WTC11 (cell line): ENCODE measurements around the gene RETSAT. TPM values are rescaled to one million over a fixed set of nuclear protein-coding genes. Genes with fewer than 3 reads are reported as not detected.
"Not testable (repeated sequence)": the region's sequence is repeated elsewhere in the genome, so short reads cannot be mapped to it uniquely, and the experiment has no call there.

ENCODE experiments used
- ATAC-seq: fragments of 200-7000 bp; cut with Tn5 transposase; 2 replicates; pipeline ENCODE4 v1.10.0; 2021; ENCODE audit warnings: mild to moderate bottlenecking, moderate library complexity
- CTCF ChIA-PET: fragments of 300-600 bp; sonication (Branson Sonifier 250); formaldehyde crosslinking; loops from one replicate; lab custom pipeline; 2021; ENCODE audit warnings: antibody characterized with exemption; lab: Charles Lee
- POLR2A ChIA-PET: fragments of 350-600 bp; sonication (Branson Sonifier 250); formaldehyde crosslinking; loops from one replicate; lab custom pipeline; 2021; ENCODE audit warnings: antibody characterized with exemption; lab: Charles Lee
- DNase-seq: peaks from one replicate; pipeline ENCODE4 v3.0.0; 2021; ENCODE audit warnings: low spot score
- H3K27ac Mint-ChIP-seq: 2 replicates; pipeline ENCODE4 v1.8.0; 2021; ENCODE audit warnings: mixed read lengths
- H3K27me3 Mint-ChIP-seq: 2 replicates; pipeline ENCODE4 v1.8.0; 2021; ENCODE audit warnings: low read depth, mild to moderate bottlenecking, moderate library complexity, mixed read lengths
- H3K36me3 Mint-ChIP-seq: 2 replicates; pipeline ENCODE4 v1.8.0; 2021; ENCODE audit warnings: mixed read lengths
- H3K4me1 Mint-ChIP-seq: 2 replicates; pipeline ENCODE4 v1.8.0; 2022; ENCODE audit warnings: mixed read lengths
- H3K4me3 Mint-ChIP-seq: 2 replicates; pipeline ENCODE4 v1.8.0; 2021; ENCODE audit warnings: mild to moderate bottlenecking, moderate library complexity, mixed read lengths
- H3K9me3 Mint-ChIP-seq: 2 replicates; pipeline ENCODE4 v1.8.0; 2021; ENCODE audit warnings: mixed read lengths
- ATF1 ChIP-seq: sonication (generic); formaldehyde crosslinking; IDR thresholded peaks from 2 replicates; pipeline ENCODE4 v1.8.1; 2023; ENCODE audit warnings: mild to moderate bottlenecking, moderate library complexity, missing genetic modification reagents
- FOXP1 ChIP-seq: sonication (generic); formaldehyde crosslinking; IDR thresholded peaks from 2 replicates; pipeline ENCODE4 v1.8.0; 2022; ENCODE audit warnings: missing genetic modification reagents, mild to moderate bottlenecking, moderate library complexity, borderline replicate concordance
- GABPB1 ChIP-seq: sonication (generic); formaldehyde crosslinking; IDR thresholded peaks from 2 replicates; pipeline ENCODE4 v1.8.1; 2023; ENCODE audit warnings: mild to moderate bottlenecking, missing genetic modification reagents
- GTF2I ChIP-seq: fragments of 250-450 bp; sonication (Bioruptor Pico); conservative IDR thresholded peaks from 2 replicates; pipeline ENCODE4 v1.4.0; 2021; ENCODE audit warnings: mild to moderate bottlenecking
- HMGA2 ChIP-seq: fragments of 250-450 bp; sonication (Bioruptor Pico); IDR thresholded peaks from 2 replicates; pipeline ENCODE4 v1.4.0; 2021; ENCODE audit warnings: mild to moderate bottlenecking, moderate library complexity
- MXD4 ChIP-seq: fragments of 250-450 bp; sonication (Bioruptor Pico); IDR thresholded peaks from 2 replicates; pipeline ENCODE4 v1.8.0; 2021; ENCODE audit warnings: mild to moderate bottlenecking, moderate library complexity, borderline replicate concordance
- SMAD3 ChIP-seq: sonication (generic); formaldehyde crosslinking; IDR thresholded peaks from 2 replicates; pipeline ENCODE4 v1.8.0; 2022; ENCODE audit warnings: missing genetic modification reagents, mild to moderate bottlenecking, borderline replicate concordance
- SOX15 ChIP-seq: fragments of 250-450 bp; sonication (Bioruptor Pico); IDR thresholded peaks from 2 replicates; pipeline ENCODE4 v1.9.0; 2021; ENCODE audit warnings: mild to moderate bottlenecking
- TEAD1 ChIP-seq: sonication (generic); formaldehyde crosslinking; IDR thresholded peaks from 2 replicates; pipeline ENCODE4 v1.8.0; 2022; ENCODE audit warnings: mild to moderate bottlenecking, missing genetic modification reagents
- total RNA-seq: library from RNA; stranded (reverse); gene quantifications from 3 replicates; pipeline ENCODE4 v1.2.3, GENCODE V29; 2021
- TF ChIP-seq, protein P1 (sequence below): sonication (generic); formaldehyde crosslinking; IDR thresholded peaks from 2 replicates; pipeline ENCODE4 v1.8.1; 2023; ENCODE audit warnings: mild to moderate bottlenecking, missing genetic modification reagents, moderate library complexity
- TF ChIP-seq, protein P2 (sequence below): sonication (generic); formaldehyde crosslinking; IDR thresholded peaks from 2 replicates; pipeline ENCODE4 v1.8.1; 2023; ENCODE audit warnings: mild to moderate bottlenecking, missing genetic modification reagents, borderline replicate concordance
- TF ChIP-seq, protein P3 (sequence below): sonication (generic); formaldehyde crosslinking; IDR thresholded peaks from 2 replicates; pipeline ENCODE4 v1.8.1; 2022; ENCODE audit warnings: low read depth, mild to moderate bottlenecking, moderate library complexity, missing genetic modification reagents, borderline replicate concordance
- TF ChIP-seq, protein P4 (sequence below): sonication (generic); formaldehyde crosslinking; IDR thresholded peaks from 2 replicates; pipeline ENCODE4 v1.8.1; 2022; ENCODE audit warnings: mild to moderate bottlenecking, moderate library complexity, missing genetic modification reagents
- TF ChIP-seq, protein P5 (sequence below): sonication (generic); formaldehyde crosslinking; conservative IDR thresholded peaks from 2 replicates; pipeline ENCODE4 v1.8.1; 2022; ENCODE audit warnings: mild to moderate bottlenecking, missing genetic modification reagents
- TF ChIP-seq, protein P6 (sequence below): sonication (generic); formaldehyde crosslinking; conservative IDR thresholded peaks from 2 replicates; pipeline ENCODE4 v1.8.1; 2023; ENCODE audit warnings: mild to moderate bottlenecking, low read depth, missing genetic modification reagents, moderate library complexity
- TF ChIP-seq, protein P7 (sequence below): sonication (generic); formaldehyde crosslinking; IDR thresholded peaks from 2 replicates; pipeline ENCODE4 v1.8.0; 2023; ENCODE audit warnings: mild to moderate bottlenecking, missing genetic modification reagents

The RETSAT gene
- total RNA-seq, 1 experiment from 2014 or later, result 24.4 TPM

DNA sequence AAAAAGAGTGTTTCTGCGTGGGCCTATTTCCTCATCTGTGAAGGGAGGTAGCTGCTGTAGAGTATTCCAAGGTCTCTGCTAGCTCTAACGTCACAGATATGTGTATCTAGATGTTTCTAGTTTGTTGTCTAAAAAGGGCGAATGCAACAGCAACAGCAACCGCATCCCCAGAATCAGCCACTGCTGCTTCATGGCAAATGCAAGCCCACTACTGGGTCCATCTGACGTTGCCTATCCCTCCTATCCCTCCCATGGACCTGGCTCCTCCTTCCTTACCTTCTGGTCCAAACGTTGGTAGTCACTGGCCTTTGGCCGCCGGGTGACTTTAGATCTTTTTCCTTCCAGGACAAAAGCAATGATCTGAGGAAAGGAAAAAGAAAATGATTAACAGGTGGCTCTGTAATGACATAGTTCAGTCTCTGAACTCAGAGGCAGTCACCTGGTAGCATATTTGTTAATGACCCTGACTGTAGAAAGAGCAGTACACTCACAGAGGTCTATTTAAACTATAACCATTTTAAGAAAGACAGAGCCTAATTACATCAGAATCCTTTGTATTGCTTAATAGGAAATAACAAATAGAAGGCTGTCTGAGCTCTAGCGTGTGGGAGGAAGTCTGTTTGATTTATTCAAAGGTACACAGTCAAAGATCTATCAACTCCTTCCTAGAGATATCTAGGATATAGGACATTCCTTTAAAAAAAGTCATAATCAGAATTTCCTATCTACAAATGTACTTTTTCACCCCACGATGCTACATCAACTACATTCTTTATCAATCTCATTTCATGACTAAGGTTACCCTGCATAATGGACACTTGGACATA lies 29.5 kb downstream of the RETSAT start:
- POLR2A ChIA-PET, result interaction anchor here (0.7 kb wide), 1 partner anchor 34 kb away, joined by 4 read pairs; no protein-coding TSS in a partner anchor
- no peaks in the 10 kb centered on the region for H3K27me3 Mint-ChIP-seq
- peaks cover 58% of the 10 kb centered on the region for H3K36me3 Mint-ChIP-seq

DNA sequence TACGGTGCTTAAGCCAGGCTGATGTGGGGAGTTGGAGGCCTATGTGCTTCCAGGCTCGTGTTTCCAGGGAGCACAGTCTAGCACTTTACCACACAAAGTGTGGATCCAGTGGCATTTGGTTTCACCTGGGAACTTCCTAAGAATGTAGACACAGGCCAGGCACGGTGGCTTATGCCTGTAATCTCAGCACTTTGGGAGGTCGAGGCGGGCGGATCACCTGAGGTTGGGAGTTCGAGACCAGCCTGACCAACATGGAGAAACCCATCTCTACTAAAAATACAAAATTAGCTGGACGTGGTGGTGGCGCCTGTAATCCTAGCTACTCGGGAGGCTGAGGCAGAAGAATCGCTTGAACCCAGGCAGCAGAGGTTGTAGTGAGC lies 30.4 kb downstream of the RETSAT start:
- H3K4me3 Mint-ChIP-seq, H3K27ac Mint-ChIP-seq, H3K9me3 Mint-ChIP-seq, ATAC-seq, H3K27me3 Mint-ChIP-seq, POLR2A ChIA-PET, DNase-seq, CTCF ChIA-PET: not testable (repeated sequence)
- Mint-ChIP-seq H3K4me1 (peaks cover 27% of the 10 kb centered on the region), H3K36me3 (peaks cover 63% of the 10 kb centered on the region)

More for the DNA sequence above, 29.5 kb downstream of the RETSAT start:
- CTCF ChIA-PET, result no interaction called here
- DNase-seq (no peak), ATAC-seq (no peak)
- Mint-ChIP-seq H3K9me3 (no peaks in the 10 kb centered on the region), H3K4me3 (peak overlapping the region; percentile 97), H3K4me1 (peaks cover 31% of the 10 kb centered on the region), H3K27ac (no peak overlapping the region; the same call in 1 of the 2 replicates)
- TF ChIP-seq SMAD3 (CRISPR knock-in tag) (no peak), GABPB1 (CRISPR knock-in tag) (peak; percentile 97)

DNA sequence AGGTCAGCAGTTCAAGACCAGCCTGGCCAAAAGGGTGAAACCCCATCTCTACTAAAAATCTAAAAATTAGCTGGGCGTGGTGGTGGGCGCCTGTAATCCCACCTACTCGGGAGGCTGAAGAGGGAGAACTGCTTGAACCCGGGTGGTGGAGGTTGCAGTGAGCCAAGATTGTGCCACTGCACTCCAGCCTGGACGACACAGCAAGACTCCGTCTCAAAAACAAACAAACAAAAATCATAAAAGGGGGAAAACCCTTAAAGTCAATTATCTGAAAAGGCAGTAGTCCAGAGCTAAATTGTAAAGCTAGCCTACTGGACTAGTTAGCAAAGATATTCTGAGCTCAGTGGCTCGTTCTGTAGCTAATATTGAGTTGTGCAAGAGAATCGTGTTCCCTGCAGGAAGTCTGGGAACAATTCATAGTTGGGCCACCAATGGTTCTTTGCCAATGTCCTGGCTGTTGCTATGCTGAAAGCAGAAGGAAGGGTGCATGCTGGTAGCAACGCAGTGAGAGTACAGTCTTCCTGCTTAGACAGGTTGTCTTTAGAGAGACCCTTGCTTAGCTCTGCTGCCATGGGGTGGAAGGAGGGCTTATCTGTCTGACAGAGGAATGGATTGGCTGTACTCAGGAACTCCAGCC lies 30.9 kb downstream of the RETSAT start:
- ATAC-seq, result no peak

More for the DNA sequence above, 30.9 kb downstream of the RETSAT start:
- peaks cover 68% of the 10 kb centered on the region for H3K36me3 Mint-ChIP-seq
- no peaks in the 10 kb centered on the region for H3K27me3 Mint-ChIP-seq
- no peak overlapping the region for H3K4me3 Mint-ChIP-seq
- no peak for TF ChIP-seq FOXP1 (CRISPR knock-in tag)
- no peak for TF ChIP-seq GTF2I
- TF ChIP-seq, protein P1, sequence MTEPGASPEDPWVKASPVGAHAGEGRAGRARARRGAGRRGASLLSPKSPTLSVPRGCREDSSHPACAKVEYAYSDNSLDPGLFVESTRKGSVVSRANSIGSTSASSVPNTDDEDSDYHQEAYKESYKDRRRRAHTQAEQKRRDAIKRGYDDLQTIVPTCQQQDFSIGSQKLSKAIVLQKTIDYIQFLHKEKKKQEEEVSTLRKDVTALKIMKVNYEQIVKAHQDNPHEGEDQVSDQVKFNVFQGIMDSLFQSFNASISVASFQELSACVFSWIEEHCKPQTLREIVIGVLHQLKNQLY (CRISPR knock-in tag), result no peak
- TF ChIP-seq, protein P2, sequence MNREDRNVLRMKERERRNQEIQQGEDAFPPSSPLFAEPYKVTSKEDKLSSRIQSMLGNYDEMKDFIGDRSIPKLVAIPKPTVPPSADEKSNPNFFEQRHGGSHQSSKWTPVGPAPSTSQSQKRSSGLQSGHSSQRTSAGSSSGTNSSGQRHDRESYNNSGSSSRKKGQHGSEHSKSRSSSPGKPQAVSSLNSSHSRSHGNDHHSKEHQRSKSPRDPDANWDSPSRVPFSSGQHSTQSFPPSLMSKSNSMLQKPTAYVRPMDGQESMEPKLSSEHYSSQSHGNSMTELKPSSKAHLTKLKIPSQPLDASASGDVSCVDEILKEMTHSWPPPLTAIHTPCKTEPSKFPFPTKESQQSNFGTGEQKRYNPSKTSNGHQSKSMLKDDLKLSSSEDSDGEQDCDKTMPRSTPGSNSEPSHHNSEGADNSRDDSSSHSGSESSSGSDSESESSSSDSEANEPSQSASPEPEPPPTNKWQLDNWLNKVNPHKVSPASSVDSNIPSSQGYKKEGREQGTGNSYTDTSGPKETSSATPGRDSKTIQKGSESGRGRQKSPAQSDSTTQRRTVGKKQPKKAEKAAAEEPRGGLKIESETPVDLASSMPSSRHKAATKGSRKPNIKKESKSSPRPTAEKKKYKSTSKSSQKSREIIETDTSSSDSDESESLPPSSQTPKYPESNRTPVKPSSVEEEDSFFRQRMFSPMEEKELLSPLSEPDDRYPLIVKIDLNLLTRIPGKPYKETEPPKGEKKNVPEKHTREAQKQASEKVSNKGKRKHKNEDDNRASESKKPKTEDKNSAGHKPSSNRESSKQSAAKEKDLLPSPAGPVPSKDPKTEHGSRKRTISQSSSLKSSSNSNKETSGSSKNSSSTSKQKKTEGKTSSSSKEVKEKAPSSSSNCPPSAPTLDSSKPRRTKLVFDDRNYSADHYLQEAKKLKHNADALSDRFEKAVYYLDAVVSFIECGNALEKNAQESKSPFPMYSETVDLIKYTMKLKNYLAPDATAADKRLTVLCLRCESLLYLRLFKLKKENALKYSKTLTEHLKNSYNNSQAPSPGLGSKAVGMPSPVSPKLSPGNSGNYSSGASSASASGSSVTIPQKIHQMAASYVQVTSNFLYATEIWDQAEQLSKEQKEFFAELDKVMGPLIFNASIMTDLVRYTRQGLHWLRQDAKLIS (CRISPR knock-in tag), result no peak
- no peak for TF ChIP-seq SOX15 (CRISPR knock-in tag)
- TF ChIP-seq, protein P3, sequence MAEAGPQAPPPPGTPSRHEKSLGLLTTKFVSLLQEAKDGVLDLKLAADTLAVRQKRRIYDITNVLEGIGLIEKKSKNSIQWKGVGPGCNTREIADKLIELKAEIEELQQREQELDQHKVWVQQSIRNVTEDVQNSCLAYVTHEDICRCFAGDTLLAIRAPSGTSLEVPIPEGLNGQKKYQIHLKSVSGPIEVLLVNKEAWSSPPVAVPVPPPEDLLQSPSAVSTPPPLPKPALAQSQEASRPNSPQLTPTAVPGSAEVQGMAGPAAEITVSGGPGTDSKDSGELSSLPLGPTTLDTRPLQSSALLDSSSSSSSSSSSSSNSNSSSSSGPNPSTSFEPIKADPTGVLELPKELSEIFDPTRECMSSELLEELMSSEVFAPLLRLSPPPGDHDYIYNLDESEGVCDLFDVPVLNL (CRISPR knock-in tag), result no peak
- no peak for TF ChIP-seq MXD4 (CRISPR knock-in tag)
- no peak for TF ChIP-seq HMGA2 (CRISPR knock-in tag)
- TF ChIP-seq, protein P4, sequence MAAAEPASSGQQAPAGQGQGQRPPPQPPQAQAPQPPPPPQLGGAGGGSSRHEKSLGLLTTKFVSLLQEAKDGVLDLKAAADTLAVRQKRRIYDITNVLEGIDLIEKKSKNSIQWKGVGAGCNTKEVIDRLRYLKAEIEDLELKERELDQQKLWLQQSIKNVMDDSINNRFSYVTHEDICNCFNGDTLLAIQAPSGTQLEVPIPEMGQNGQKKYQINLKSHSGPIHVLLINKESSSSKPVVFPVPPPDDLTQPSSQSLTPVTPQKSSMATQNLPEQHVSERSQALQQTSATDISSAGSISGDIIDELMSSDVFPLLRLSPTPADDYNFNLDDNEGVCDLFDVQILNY (CRISPR knock-in tag), result no peak
- TF ChIP-seq ATF1 (CRISPR knock-in tag), result no peak
- TF ChIP-seq, protein P5, sequence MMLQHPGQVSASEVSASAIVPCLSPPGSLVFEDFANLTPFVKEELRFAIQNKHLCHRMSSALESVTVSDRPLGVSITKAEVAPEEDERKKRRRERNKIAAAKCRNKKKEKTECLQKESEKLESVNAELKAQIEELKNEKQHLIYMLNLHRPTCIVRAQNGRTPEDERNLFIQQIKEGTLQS, result no peak
- no peak for TF ChIP-seq TEAD1 (CRISPR knock-in tag)
- TF ChIP-seq, protein P6, sequence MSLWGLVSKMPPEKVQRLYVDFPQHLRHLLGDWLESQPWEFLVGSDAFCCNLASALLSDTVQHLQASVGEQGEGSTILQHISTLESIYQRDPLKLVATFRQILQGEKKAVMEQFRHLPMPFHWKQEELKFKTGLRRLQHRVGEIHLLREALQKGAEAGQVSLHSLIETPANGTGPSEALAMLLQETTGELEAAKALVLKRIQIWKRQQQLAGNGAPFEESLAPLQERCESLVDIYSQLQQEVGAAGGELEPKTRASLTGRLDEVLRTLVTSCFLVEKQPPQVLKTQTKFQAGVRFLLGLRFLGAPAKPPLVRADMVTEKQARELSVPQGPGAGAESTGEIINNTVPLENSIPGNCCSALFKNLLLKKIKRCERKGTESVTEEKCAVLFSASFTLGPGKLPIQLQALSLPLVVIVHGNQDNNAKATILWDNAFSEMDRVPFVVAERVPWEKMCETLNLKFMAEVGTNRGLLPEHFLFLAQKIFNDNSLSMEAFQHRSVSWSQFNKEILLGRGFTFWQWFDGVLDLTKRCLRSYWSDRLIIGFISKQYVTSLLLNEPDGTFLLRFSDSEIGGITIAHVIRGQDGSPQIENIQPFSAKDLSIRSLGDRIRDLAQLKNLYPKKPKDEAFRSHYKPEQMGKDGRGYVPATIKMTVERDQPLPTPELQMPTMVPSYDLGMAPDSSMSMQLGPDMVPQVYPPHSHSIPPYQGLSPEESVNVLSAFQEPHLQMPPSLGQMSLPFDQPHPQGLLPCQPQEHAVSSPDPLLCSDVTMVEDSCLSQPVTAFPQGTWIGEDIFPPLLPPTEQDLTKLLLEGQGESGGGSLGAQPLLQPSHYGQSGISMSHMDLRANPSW (CRISPR knock-in tag), result no peak
- TF ChIP-seq, protein P7, sequence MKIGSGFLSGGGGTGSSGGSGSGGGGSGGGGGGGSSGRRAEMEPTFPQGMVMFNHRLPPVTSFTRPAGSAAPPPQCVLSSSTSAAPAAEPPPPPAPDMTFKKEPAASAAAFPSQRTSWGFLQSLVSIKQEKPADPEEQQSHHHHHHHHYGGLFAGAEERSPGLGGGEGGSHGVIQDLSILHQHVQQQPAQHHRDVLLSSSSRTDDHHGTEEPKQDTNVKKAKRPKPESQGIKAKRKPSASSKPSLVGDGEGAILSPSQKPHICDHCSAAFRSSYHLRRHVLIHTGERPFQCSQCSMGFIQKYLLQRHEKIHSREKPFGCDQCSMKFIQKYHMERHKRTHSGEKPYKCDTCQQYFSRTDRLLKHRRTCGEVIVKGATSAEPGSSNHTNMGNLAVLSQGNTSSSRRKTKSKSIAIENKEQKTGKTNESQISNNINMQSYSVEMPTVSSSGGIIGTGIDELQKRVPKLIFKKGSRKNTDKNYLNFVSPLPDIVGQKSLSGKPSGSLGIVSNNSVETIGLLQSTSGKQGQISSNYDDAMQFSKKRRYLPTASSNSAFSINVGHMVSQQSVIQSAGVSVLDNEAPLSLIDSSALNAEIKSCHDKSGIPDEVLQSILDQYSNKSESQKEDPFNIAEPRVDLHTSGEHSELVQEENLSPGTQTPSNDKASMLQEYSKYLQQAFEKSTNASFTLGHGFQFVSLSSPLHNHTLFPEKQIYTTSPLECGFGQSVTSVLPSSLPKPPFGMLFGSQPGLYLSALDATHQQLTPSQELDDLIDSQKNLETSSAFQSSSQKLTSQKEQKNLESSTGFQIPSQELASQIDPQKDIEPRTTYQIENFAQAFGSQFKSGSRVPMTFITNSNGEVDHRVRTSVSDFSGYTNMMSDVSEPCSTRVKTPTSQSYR (CRISPR knock-in tag), result no peak
- POLR2A ChIA-PET, result no interaction called here
- peaks cover 23% of the 10 kb centered on the region for H3K4me1 Mint-ChIP-seq
- DNase-seq, result no peak
- CTCF ChIA-PET, result no interaction called here
- no peaks in the 10 kb centered on the region for H3K9me3 Mint-ChIP-seq
- H3K27ac Mint-ChIP-seq, result no peak overlapping the region
